Subcutaneous adipose tissue (tissue), 4 donors: Measurements from ENCODE around the gene ERC1. TPM values are rescaled to one million over a fixed set of nuclear protein-coding genes. Genes with fewer than 3 reads are reported as not detected.

Experiments used
- total RNA-seq, 4 donors: library from RNA; depleted of rRNA; stranded (reverse); fragments of >200 nt; gene quantifications; one replicate each; pipeline ENCODE4 v1.1.0, GENCODE V29; 2016
- TF ChIP-seq, protein P1 (sequence below): fragments of 450-650 bp; IDR thresholded peaks from one replicate; pipeline ENCODE4 v1.5.1; 2016; ENCODE audit warnings: low read depth, mild to moderate bottlenecking, control low read depth, antibody characterized with exemption, moderate library complexity

The ERC1 gene
- total RNA-seq, 4 donors from 2014 or later: 40.3 to 71.8 (median 62.3) TPM

DNA sequence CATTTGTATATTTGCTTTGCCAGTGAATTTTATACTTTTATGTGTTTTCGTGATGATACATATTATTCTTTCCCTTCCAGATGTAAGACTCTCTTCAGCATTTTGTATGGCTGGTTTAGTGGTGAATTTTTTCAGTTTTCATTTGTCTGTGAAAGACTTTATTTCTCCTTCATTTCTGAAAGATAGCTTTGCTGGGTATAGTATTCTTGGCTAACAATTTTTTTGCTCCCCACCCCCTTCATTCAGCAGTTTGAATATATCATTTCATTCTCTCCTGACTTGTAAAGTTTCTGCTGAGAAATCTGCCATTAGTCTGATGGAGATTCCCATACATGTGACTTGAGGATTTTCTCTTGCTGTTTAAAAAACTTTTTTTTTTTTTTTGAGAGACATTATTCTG, 72.8 kb downstream of the ERC1 start:
- TF ChIP-seq, protein P1, sequence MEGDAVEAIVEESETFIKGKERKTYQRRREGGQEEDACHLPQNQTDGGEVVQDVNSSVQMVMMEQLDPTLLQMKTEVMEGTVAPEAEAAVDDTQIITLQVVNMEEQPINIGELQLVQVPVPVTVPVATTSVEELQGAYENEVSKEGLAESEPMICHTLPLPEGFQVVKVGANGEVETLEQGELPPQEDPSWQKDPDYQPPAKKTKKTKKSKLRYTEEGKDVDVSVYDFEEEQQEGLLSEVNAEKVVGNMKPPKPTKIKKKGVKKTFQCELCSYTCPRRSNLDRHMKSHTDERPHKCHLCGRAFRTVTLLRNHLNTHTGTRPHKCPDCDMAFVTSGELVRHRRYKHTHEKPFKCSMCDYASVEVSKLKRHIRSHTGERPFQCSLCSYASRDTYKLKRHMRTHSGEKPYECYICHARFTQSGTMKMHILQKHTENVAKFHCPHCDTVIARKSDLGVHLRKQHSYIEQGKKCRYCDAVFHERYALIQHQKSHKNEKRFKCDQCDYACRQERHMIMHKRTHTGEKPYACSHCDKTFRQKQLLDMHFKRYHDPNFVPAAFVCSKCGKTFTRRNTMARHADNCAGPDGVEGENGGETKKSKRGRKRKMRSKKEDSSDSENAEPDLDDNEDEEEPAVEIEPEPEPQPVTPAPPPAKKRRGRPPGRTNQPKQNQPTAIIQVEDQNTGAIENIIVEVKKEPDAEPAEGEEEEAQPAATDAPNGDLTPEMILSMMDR: no peak

DNA sequence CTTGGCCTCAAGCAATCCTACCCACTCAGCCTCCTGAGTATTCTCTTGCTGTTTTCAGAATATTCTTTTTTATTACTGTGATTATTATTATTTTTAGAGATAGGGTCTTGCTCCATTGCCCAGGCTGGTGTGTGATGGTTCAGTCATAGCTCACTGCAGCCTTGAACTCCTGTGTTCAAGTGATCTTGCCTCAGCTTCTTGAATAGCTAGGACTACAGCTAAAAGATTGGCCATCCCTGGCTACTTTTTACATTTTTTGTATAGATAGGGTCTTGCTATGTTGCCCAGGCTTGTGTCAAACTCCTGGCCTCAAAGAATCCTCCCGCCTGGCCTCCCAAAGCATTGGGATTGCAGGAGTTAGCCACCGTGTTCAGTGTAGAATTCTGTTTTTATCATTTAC, 73.3 kb downstream of the ERC1 start:
- TF ChIP-seq, protein P1: no peak

DNA sequence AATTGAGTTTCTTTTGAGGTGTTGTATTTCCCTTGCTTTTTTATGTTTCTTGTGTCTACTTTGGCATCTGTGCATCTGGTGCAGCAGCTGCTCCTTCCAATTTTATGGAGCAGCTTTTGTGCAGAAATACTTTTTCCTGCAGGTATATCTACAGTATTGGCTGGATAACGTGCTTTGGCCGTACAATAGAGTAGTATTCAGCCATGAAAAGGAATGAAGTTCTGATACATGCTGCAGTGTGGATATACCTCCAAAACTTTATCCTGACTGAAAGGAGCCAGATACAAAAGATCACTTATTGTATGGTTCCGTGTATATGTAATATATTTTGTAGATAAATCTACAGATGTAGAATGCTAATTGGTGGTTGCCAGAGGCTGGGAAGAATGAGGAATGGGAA, 74.6 kb downstream of the ERC1 start:
- TF ChIP-seq, protein P1: no peak

DNA sequence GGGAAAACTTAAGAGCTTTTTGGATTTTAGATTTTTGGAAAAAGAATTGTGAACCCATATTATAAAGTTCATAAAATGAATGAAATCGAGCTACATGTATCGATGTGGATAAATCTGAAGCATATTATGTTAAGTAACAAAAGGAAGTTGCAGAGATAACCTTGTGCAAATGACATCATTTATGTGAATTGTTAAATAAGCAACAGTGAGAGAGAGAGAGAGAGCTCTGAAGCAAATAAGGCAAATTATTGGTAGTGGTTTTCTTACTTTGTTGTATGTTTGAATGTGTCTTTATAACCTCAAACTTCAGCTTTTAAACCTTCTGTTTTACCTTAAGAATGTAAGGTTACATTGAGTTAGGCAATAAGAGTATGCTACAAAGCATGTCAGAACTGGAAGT, 78.8 kb downstream of the ERC1 start:
- TF ChIP-seq, protein P1: no peak

GRCh38 chr12:1071182-1071581, 80.2 kb downstream of the ERC1 start:
- TF ChIP-seq, protein P1: no peak

DNA sequence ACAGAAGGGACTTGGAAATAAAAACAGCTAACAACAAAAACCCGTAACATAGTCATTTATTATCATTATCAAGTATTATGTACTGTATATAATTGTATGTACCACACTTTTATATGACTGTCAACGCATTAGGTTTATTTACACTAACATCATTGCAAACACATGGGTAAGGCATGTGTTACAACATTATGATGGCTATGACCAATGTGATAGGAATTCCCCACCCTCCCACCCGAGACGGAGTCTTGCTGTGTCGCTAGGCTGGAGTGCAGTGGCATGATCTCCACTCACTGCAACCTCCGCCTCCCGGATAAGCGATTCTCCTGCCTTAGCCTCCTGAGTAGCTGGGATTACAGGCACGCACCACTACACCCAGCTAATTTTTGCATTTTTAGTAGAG, 82.6 kb downstream of the ERC1 start:
- TF ChIP-seq, protein P1: no peak

DNA sequence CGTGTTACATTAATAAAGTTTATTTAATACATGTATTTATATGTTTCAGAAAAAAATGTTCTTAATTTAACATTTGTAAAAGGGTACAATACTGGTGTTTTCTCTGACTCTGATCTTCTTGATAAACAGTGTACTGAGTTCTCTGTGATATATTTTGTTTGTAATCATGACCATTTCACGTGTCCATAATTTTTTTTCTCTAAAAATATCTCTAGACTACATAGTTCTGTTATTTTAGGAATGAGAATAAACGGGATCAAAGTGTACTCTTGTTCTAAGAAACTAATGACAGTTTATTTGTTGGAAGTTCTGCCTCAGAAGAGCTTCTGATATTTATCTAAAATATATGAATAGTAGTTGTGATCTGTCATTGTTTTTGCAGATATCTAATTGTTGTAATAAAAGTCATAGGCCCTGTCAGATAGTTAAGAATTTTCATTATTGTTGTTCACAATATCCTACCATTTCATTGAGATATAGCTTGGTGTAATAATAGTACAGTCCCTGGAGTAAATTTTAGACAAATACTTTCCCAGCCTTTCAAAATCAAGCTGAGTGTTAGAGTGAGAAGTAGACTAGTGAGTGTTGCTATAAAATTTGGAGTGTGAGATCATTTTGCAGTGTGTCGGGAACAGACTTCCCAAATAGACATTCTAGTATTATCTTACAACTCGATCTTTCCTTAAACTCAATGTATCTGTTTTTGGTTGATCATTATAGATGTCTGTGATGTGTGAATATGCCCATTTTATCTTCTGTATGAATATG, 86.2 kb downstream of the ERC1 start:
- TF ChIP-seq, protein P1: no peak
